SK-N-SH (cell line): Measurements from ENCODE around the gene IFNG-AS1. TPM values are rescaled to one million over a fixed set of nuclear protein-coding genes. Genes with fewer than 3 reads are reported as not detected.
A peak's percentile ranks its signal among the peaks of the same experiment; 100 is the strongest.

ENCODE experiments used
- CTCF ChIA-PET: fragments of 300-600, 350-600 bp; formaldehyde crosslinking; extraction: SDS; loops from one replicate; lab custom pipeline; 2021; lab: Yijun Ruan, JAX
- POLR2A ChIA-PET: fragments of 350-600 bp; sonication (Branson Sonifier 250); formaldehyde crosslinking; extraction: SDS; loops from one replicate; lab custom pipeline; 2020; ENCODE audit warnings: antibody characterized with exemption, inconsistent platforms; lab: Yijun Ruan, JAX
- DNase-seq: peaks from one replicate; pipeline ENCODE4 v3.0.0; 2012
- H2AFZ ChIP-seq: fragments of 200-600 bp; sonication (generic); 2 replicates; pipeline ENCODE4 v1.8.1; 2016; ENCODE audit warnings: antibody characterized with exemption, mild to moderate bottlenecking, low read depth
- H3F3A ChIP-seq: fragments of 200-600 bp; sonication (generic); replicated peaks from 2 replicates; pipeline ENCODE3; 2016; ENCODE audit warnings: antibody characterized with exemption, mild to moderate bottlenecking; ENCODE audit not compliant: insufficient read depth
- H3K27ac ChIP-seq, 2 experiments: fragments of 200-500 bp in 1 of 2; fragments of 200-600 bp in 1 of 2; sonication (Bioruptor generic) in 1 of 2; sonication (generic), shearing (Covaris generic) in 1 of 2; 2 replicates each; pipeline versions ENCODE4 v1.5.1 to v1.6.1; 2014 to 2016; ENCODE audit warnings: low read depth in 2 of 2, inconsistent platforms in 1 of 2, low read length in 1 of 2, mild to moderate bottlenecking in 1 of 2, mixed read lengths in 1 of 2
- H3K27me3 ChIP-seq: fragments of 200-600 bp; sonication (generic), shearing (Covaris generic); 2 replicates; pipeline ENCODE4 v1.6.1; 2016; ENCODE audit warnings: mixed run types; ENCODE audit not compliant: insufficient read depth
- H3K36me3 ChIP-seq, 2 experiments: fragments of 200-500 bp in 1 of 2; fragments of 200-600 bp in 1 of 2; sonication (Bioruptor generic) in 1 of 2; sonication (generic) in 1 of 2; replicated peaks in 1 of 2; 2 replicates each; pipeline versions ENCODE3 to v1.5.1; 2014 to 2016; ENCODE audit warnings: low read length in 1 of 2, mild to moderate bottlenecking in 1 of 2; ENCODE audit not compliant: insufficient read depth in 2 of 2, control insufficient read depth in 1 of 2
- H3K4me1 ChIP-seq, 2 experiments: fragments of 200-500 bp in 1 of 2; fragments of 200-600 bp in 1 of 2; sonication (Bioruptor generic) in 1 of 2; sonication (generic), shearing (Covaris generic) in 1 of 2; 2 replicates each; pipeline versions ENCODE4 v1.5.1 to v1.6.1; 2014 to 2016; ENCODE audit warnings: low read depth in 1 of 2, low read length in 1 of 2, mixed run types in 1 of 2; ENCODE audit not compliant: insufficient read depth in 2 of 2, control insufficient read depth in 1 of 2
- H3K4me2 ChIP-seq: fragments of 200-600 bp; sonication (generic), shearing (Covaris generic); 2 replicates; pipeline ENCODE4 v1.6.1; 2017; ENCODE audit warnings: mixed run types
- H3K4me3 ChIP-seq, 2 experiments: fragments of 200-500 bp in 1 of 2; fragments of 200-600 bp in 1 of 2; sonication (Bioruptor generic) in 1 of 2; sonication (generic), shearing (Covaris generic) in 1 of 2; 2 replicates each; pipeline versions ENCODE4 v1.5.1 to v1.8.1; 2014 to 2016; ENCODE audit warnings: low read depth in 2 of 2, inconsistent platforms in 1 of 2, low read length in 1 of 2, mild to moderate bottlenecking in 1 of 2, mixed read lengths in 1 of 2, moderate library complexity in 1 of 2
- H3K79me2 ChIP-seq: fragments of 200-600 bp; sonication (generic); 2 replicates; pipeline ENCODE4 v1.8.1; 2017; ENCODE audit warnings: mild to moderate bottlenecking; ENCODE audit not compliant: insufficient read depth
- H3K9ac ChIP-seq: fragments of 200-600 bp; sonication (generic); 2 replicates; pipeline ENCODE4 v1.6.1; 2017; ENCODE audit warnings: mixed run types
- H3K9me2 ChIP-seq: fragments of 200-600 bp; sonication (generic); 2 replicates; pipeline ENCODE4 v1.6.1; 2017; ENCODE audit warnings: mixed run types
- H3K9me3 ChIP-seq: fragments of 200-600 bp; sonication (generic); 2 replicates; pipeline ENCODE4 v1.6.1; 2017; ENCODE audit warnings: mixed run types, mild to moderate bottlenecking, moderate library complexity
- H4K20me1 ChIP-seq: fragments of 200-600 bp; sonication (generic); 2 replicates; pipeline ENCODE4 v1.6.1; 2017; ENCODE audit warnings: mild to moderate bottlenecking, mixed run types; ENCODE audit not compliant: insufficient read depth
- GABPA ChIP-seq: IDR thresholded peaks from 2 replicates; pipeline ENCODE4 v1.4.0; 2012; ENCODE audit warnings: low read depth, mild to moderate bottlenecking
- NFIC ChIP-seq: IDR thresholded peaks from 2 replicates; pipeline ENCODE4 v1.4.0; 2012; ENCODE audit warnings: borderline replicate concordance
- POLR2AphosphoS5 ChIP-seq: IDR thresholded peaks from 2 replicates; pipeline ENCODE4 v1.6.1; 2012; ENCODE audit warnings: low read depth, low read length
- RAD21 ChIP-seq: IDR thresholded peaks from 2 replicates; pipeline ENCODE4 v1.6.1; 2012; ENCODE audit warnings: mild to moderate bottlenecking, low read length
- RCOR1 ChIP-seq: fragments of 150-350 bp; IDR thresholded peaks from 2 replicates; pipeline ENCODE4 v1.6.1; 2017; ENCODE audit warnings: antibody characterized with exemption, low read length
- SMC3 ChIP-seq: IDR thresholded peaks from 2 replicates; pipeline ENCODE4 v1.6.1; 2012; ENCODE audit warnings: low read depth, low read length, improper control_type of control experiment
- TCF12 ChIP-seq: IDR thresholded peaks from 2 replicates; pipeline ENCODE4 v1.4.0; 2012
- WGBS: methylation state at CpG from one replicate; pipeline ENCODE4 v1.1.6; 2017; ENCODE audit warnings: low lambda C conversion rate; 5-methylcytosine and 5-hydroxymethylcytosine counted together
- polyA plus RNA-seq, 3 experiments: library from polyadenylated mRNA; depleted of rRNA; stranded (reverse); fragments of >200 nt; gene quantifications; 2 replicates each; pipeline ENCODE4 v1.2.3, GENCODE V29; 2012
- TF ChIP-seq, protein P1 (sequence below): fragments of 200-600 bp; sonication (generic); IDR thresholded peaks from 2 replicates; pipeline ENCODE4 v1.6.1; 2017; ENCODE audit warnings: antibody characterized with exemption, mild to moderate bottlenecking, moderate library complexity
- TF ChIP-seq, protein P2 (sequence below): IDR thresholded peaks from 2 replicates; pipeline ENCODE4 v1.4.0; 2012; ENCODE audit warnings: low read depth, borderline replicate concordance
- TF ChIP-seq, protein P3 (sequence below): fragments of 150-350 bp; IDR thresholded peaks from 2 replicates; pipeline ENCODE4 v1.6.1; 2016; ENCODE audit warnings: mild to moderate bottlenecking, low read depth, low read length
- TF ChIP-seq, protein P4 (sequence below): IDR thresholded peaks from 2 replicates; pipeline ENCODE4 v1.6.1; 2012; ENCODE audit warnings: mild to moderate bottlenecking, low read depth, low read length, moderate library complexity
- TF ChIP-seq, protein P5 (sequence below): IDR thresholded peaks from 2 replicates; pipeline ENCODE4 v1.4.0; 2012; ENCODE audit warnings: low read depth
- TF ChIP-seq, protein P6 (sequence below): fragments of 150-350 bp; IDR thresholded peaks from 2 replicates; pipeline ENCODE4 v1.6.1; 2017; ENCODE audit warnings: antibody characterized with exemption, low read length, low read depth, borderline replicate concordance

The IFNG-AS1 gene
- polyA plus RNA-seq, 1 of the 3 experiments (the other 2 are of a cell fraction), result not detected

DNA sequence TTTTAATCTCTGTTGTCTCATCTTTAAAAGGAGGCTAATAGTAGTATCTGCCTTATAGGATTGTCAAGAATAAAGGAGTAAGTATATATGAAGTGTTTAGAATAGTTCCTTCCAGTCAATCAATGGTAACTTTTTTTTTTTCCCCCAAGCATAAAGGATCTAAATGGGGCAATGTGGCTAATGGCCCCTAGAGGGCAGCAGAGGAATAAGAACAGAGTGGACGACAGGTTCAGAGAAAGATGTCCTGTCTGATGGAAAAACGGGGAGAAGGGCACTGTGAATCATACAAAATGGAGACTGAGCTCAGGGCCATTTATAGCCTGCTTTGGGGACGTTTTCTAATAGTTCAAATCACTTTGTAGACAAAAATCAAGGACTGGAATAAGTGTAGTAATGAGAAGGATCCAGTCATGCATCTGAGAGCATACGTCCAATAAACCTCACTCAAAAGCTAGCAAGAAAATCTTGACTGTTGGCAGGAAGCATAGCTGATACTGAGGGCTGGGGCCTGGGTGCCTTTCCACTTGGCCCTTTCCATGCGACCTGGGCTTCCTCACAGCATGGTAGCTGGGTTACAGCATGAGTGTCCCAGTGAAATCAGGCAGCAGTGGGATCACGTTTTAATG is 51.3 kb downstream of the IFNG-AS1 start (continued):
- TF ChIP-seq, protein P1, sequence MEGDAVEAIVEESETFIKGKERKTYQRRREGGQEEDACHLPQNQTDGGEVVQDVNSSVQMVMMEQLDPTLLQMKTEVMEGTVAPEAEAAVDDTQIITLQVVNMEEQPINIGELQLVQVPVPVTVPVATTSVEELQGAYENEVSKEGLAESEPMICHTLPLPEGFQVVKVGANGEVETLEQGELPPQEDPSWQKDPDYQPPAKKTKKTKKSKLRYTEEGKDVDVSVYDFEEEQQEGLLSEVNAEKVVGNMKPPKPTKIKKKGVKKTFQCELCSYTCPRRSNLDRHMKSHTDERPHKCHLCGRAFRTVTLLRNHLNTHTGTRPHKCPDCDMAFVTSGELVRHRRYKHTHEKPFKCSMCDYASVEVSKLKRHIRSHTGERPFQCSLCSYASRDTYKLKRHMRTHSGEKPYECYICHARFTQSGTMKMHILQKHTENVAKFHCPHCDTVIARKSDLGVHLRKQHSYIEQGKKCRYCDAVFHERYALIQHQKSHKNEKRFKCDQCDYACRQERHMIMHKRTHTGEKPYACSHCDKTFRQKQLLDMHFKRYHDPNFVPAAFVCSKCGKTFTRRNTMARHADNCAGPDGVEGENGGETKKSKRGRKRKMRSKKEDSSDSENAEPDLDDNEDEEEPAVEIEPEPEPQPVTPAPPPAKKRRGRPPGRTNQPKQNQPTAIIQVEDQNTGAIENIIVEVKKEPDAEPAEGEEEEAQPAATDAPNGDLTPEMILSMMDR, result peak; percentile 97
- TF ChIP-seq POLR2AphosphoS5 (no peak), SMC3 (peak; percentile 68), TCF12 (no peak)

DNA sequence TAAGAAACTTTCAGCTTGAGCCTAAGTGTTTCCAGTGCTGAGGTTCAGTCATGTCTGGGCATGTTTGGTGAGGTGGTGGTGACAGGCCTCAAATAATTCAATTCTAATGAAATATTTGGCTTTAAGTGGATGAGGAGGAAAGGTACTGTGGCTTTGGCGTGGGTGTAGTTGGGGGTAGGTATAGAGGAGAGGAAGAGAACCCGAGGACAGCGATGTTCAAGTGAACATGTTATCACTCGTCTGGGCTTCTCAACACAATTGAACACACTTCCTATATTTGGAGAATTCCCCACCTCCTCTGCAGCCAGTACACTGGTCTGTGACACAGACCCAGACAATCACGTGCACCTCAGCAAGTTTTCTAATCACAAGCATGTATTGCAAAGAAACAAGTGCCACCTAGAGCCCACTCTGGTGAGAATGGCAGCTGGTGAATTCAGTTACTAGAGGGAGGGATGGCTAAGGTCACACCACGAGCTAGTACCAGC is 53.0 kb downstream of the IFNG-AS1 start:
- no peak overlapping the region for H2AFZ ChIP-seq
- ChIA-PET POLR2A (no interaction called here), CTCF (interaction anchor here (1.0 to 2.7 kb wide), 3 partner anchors 29 to 275 kb away, joined by 3 to 19 read pairs (median 9); no protein-coding TSS in a partner anchor)
- H4K20me1 ChIP-seq, result no peaks in the 10 kb centered on the region
- no peaks in the 10 kb centered on the region for H3F3A ChIP-seq
- no peaks in the 10 kb centered on the region; a peak in 1 of 4 replicates for H3K4me1 ChIP-seq
- H3K27ac ChIP-seq, result no peak overlapping the region
- 89% methylated on average over 5 of the region's 6 CpGs for WGBS
- no peak for DNase-seq
- H3K4me2 ChIP-seq, result no peak overlapping the region
- H3K79me2 ChIP-seq, result no peaks in the 10 kb centered on the region
- no peaks in the 10 kb centered on the region for H3K36me3 ChIP-seq
- H3K4me3 ChIP-seq, result no peak overlapping the region
- H3K9me3 ChIP-seq, result no peaks in the 10 kb centered on the region
- H3K9me2 ChIP-seq, result no peaks in the 10 kb centered on the region
- no peaks in the 10 kb centered on the region for H3K27me3 ChIP-seq
- H3K9ac ChIP-seq, result no peak overlapping the region
- TF ChIP-seq RAD21, result peak; percentile 34; the same call in 1 of the 2 replicates
- TF ChIP-seq, protein P2, sequence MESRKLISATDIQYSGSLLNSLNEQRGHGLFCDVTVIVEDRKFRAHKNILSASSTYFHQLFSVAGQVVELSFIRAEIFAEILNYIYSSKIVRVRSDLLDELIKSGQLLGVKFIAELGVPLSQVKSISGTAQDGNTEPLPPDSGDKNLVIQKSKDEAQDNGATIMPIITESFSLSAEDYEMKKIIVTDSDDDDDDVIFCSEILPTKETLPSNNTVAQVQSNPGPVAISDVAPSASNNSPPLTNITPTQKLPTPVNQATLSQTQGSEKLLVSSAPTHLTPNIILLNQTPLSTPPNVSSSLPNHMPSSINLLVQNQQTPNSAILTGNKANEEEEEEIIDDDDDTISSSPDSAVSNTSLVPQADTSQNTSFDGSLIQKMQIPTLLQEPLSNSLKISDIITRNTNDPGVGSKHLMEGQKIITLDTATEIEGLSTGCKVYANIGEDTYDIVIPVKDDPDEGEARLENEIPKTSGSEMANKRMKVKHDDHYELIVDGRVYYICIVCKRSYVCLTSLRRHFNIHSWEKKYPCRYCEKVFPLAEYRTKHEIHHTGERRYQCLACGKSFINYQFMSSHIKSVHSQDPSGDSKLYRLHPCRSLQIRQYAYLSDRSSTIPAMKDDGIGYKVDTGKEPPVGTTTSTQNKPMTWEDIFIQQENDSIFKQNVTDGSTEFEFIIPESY, result no peak

DNA sequence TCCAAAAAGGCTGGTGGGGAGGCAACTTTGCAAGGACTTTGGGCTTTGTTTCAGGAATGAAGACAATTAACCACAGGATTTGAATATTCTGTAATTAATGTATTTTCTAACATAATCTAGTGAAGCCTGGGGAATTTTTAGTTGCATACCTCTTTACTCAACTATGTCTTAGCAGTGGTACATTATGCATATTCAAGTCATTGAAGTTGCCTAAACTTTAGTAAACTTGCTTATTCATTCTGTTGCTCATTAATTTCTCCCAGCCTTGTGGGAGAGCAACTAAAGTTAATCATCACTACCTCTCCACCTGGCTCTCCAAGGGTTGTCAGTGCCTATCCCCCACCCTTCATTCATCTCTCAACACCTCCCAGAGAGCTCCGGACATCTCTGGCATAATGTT is 54.2 kb downstream of the IFNG-AS1 start:
- H3K4me1 ChIP-seq, result no peaks in the 10 kb centered on the region; a peak in 1 of 4 replicates
- H3K27ac ChIP-seq, result no peak overlapping the region
- no peak overlapping the region for H3K4me2 ChIP-seq
- no peaks in the 10 kb centered on the region for H3K27me3 ChIP-seq
- no peak for DNase-seq
- no peaks in the 10 kb centered on the region for H4K20me1 ChIP-seq
- no peaks in the 10 kb centered on the region for H3K79me2 ChIP-seq
- no peak overlapping the region for H2AFZ ChIP-seq
- H3K36me3 ChIP-seq, result no peaks in the 10 kb centered on the region
- no peaks in the 10 kb centered on the region for H3K9me3 ChIP-seq
- no peak overlapping the region for H3K4me3 ChIP-seq
- H3K9ac ChIP-seq, result no peak overlapping the region
- 71% methylated on average over 1 of the region's 1 CpG for WGBS
- ChIA-PET POLR2A (no interaction called here), CTCF (interaction anchor here (0.7 to 1.0 kb wide), 2 partner anchors 274 to 1110 kb away, joined by 3 read pairs; no protein-coding TSS in a partner anchor)
- H3F3A ChIP-seq, result no peaks in the 10 kb centered on the region
- no peaks in the 10 kb centered on the region for H3K9me2 ChIP-seq
- TF ChIP-seq, protein P3, sequence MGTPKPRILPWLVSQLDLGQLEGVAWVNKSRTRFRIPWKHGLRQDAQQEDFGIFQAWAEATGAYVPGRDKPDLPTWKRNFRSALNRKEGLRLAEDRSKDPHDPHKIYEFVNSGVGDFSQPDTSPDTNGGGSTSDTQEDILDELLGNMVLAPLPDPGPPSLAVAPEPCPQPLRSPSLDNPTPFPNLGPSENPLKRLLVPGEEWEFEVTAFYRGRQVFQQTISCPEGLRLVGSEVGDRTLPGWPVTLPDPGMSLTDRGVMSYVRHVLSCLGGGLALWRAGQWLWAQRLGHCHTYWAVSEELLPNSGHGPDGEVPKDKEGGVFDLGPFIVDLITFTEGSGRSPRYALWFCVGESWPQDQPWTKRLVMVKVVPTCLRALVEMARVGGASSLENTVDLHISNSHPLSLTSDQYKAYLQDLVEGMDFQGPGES, result no peak
- no peak for TF ChIP-seq RCOR1
- TF ChIP-seq GABPA, result no peak
- TF ChIP-seq, protein P4, sequence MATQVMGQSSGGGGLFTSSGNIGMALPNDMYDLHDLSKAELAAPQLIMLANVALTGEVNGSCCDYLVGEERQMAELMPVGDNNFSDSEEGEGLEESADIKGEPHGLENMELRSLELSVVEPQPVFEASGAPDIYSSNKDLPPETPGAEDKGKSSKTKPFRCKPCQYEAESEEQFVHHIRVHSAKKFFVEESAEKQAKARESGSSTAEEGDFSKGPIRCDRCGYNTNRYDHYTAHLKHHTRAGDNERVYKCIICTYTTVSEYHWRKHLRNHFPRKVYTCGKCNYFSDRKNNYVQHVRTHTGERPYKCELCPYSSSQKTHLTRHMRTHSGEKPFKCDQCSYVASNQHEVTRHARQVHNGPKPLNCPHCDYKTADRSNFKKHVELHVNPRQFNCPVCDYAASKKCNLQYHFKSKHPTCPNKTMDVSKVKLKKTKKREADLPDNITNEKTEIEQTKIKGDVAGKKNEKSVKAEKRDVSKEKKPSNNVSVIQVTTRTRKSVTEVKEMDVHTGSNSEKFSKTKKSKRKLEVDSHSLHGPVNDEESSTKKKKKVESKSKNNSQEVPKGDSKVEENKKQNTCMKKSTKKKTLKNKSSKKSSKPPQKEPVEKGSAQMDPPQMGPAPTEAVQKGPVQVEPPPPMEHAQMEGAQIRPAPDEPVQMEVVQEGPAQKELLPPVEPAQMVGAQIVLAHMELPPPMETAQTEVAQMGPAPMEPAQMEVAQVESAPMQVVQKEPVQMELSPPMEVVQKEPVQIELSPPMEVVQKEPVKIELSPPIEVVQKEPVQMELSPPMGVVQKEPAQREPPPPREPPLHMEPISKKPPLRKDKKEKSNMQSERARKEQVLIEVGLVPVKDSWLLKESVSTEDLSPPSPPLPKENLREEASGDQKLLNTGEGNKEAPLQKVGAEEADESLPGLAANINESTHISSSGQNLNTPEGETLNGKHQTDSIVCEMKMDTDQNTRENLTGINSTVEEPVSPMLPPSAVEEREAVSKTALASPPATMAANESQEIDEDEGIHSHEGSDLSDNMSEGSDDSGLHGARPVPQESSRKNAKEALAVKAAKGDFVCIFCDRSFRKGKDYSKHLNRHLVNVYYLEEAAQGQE, result no peak
- TF ChIP-seq, protein P5, sequence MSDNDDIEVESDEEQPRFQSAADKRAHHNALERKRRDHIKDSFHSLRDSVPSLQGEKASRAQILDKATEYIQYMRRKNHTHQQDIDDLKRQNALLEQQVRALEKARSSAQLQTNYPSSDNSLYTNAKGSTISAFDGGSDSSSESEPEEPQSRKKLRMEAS, result no peak
- TF ChIP-seq NFIC, result no peak
- TF ChIP-seq TCF12, result no peak
- no peak for TF ChIP-seq SMC3
- TF ChIP-seq, protein P6, sequence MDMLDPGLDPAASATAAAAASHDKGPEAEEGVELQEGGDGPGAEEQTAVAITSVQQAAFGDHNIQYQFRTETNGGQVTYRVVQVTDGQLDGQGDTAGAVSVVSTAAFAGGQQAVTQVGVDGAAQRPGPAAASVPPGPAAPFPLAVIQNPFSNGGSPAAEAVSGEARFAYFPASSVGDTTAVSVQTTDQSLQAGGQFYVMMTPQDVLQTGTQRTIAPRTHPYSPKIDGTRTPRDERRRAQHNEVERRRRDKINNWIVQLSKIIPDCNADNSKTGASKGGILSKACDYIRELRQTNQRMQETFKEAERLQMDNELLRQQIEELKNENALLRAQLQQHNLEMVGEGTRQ, result no peak
